ENCODE data around the gene KCNQ1.
A peak's percentile ranks its signal among the peaks of the same experiment; 100 is the strongest.

KCNQ1 gene

GRCh38 chr11:2808850-2809846 lies 364.3 kb downstream of the KCNQ1 start:
- no peak for DNase-seq (ENCODE audit: low spot score)

- DNase-seq (ENCODE audit: low spot score), result no peak
These were observed 365.0 kb downstream of the KCNQ1 start for GRCh38 chr11:2809854-2810253.

- no peak for DNase-seq (ENCODE audit: low spot score)
These were observed 365.8 kb downstream of the KCNQ1 start for GRCh38 chr11:2810411-2811205.

GRCh38 chr11:2811206-2812091 lies 366.6 kb downstream of the KCNQ1 start:
- DNase-seq (ENCODE audit: low spot score), result no peak

- DNase-seq (ENCODE audit: low spot score), result no peak
These were observed 367.7 kb downstream of the KCNQ1 start for GRCh38 chr11:2812371-2812991.

GRCh38 chr11:2813141-2813908 lies 368.5 kb downstream of the KCNQ1 start:
- no peak for DNase-seq (ENCODE audit: low spot score)

GRCh38 chr11:2813968-2814367 lies 369.2 kb downstream of the KCNQ1 start:
- DNase-seq (ENCODE audit: low spot score), result no peak

- DNase-seq (ENCODE audit: low spot score), result no peak
These were observed 369.9 kb downstream of the KCNQ1 start for GRCh38 chr11:2814751-2815150.

- no peak for DNase-seq (ENCODE audit: low spot score)
These were observed 371.1 kb downstream of the KCNQ1 start for GRCh38 chr11:2815762-2816496.

GRCh38 chr11:2816523-2816922 lies 371.7 kb downstream of the KCNQ1 start:
- DNase-seq (ENCODE audit: low spot score), result no peak

GRCh38 chr11:2816941-2817421 lies 372.2 kb downstream of the KCNQ1 start:
- DNase-seq (ENCODE audit: low spot score), result peak; percentile 86

- no peak for DNase-seq (ENCODE audit: low spot score)
These were observed 372.6 kb downstream of the KCNQ1 start for GRCh38 chr11:2817431-2817830.

- no peak for DNase-seq (ENCODE audit: low spot score)
These were observed 373.2 kb downstream of the KCNQ1 start for GRCh38 chr11:2818021-2818420.

- DNase-seq (ENCODE audit: low spot score), result no peak
These were observed 373.7 kb downstream of the KCNQ1 start for GRCh38 chr11:2818503-2818902.

- DNase-seq (ENCODE audit: low spot score), result no peak
These were observed 374.5 kb downstream of the KCNQ1 start for GRCh38 chr11:2819316-2819715.

- no peak for DNase-seq (ENCODE audit: low spot score)
These were observed 376.2 kb downstream of the KCNQ1 start for GRCh38 chr11:2820976-2821375.

GRCh38 chr11:2821891-2822290 lies 377.1 kb downstream of the KCNQ1 start:
- no peak for DNase-seq (ENCODE audit: low spot score)

- peak; percentile 29 for DNase-seq (ENCODE audit: low spot score)
These were observed 380.0 kb downstream of the KCNQ1 start for GRCh38 chr11:2824851-2825250.

- DNase-seq (ENCODE audit: low spot score), result peak; percentile 96
These were observed 380.6 kb downstream of the KCNQ1 start for GRCh38 chr11:2825261-2825888.

Data from AG08395 (cell line).